HepG2 (cell line): ENCODE measurements around the gene GMEB2. TPM values are rescaled to one million over a fixed set of nuclear protein-coding genes. Genes with fewer than 3 reads are reported as not detected.
A peak's percentile ranks its signal among the peaks of the same experiment; 100 is the strongest.

Experiments used
- BORCS8-MEF2B ChIP-seq: sonication (generic); formaldehyde crosslinking; IDR thresholded peaks from 2 replicates; pipeline ENCODE4 v1.8.0; 2022; ENCODE audit warnings: mild to moderate bottlenecking, missing genetic modification reagents
- DR1 ChIP-seq: sonication (generic); formaldehyde crosslinking; IDR thresholded peaks from 2 replicates; pipeline ENCODE4 v1.8.0; 2021; ENCODE audit warnings: mild to moderate bottlenecking, missing genetic modification reagents, inconsistent platforms
- SMAD3 ChIP-seq: sonication (generic); formaldehyde crosslinking; IDR thresholded peaks from 2 replicates; pipeline ENCODE4 v1.4.0; 2020; ENCODE audit warnings: missing genetic modification reagents
- SP140L ChIP-seq: sonication (generic); formaldehyde crosslinking; IDR thresholded peaks from 2 replicates; pipeline ENCODE4 v1.4.0; 2020; ENCODE audit warnings: missing genetic modification reagents, borderline replicate concordance
- SP4 ChIP-seq: sonication (generic); formaldehyde crosslinking; IDR thresholded peaks from 2 replicates; pipeline ENCODE4 v1.8.1; 2023; ENCODE audit warnings: mild to moderate bottlenecking, missing genetic modification reagents
- XRCC5 ChIP-seq: fragments of 200-400 bp; formaldehyde crosslinking; optimal IDR thresholded peaks from 2 replicates; pipeline ENCODE3; 2017; ENCODE audit warnings: mild to moderate bottlenecking, low read length
- ZBTB8A ChIP-seq: sonication (generic); formaldehyde crosslinking; IDR thresholded peaks from 2 replicates; pipeline ENCODE4 v1.4.0; 2020; ENCODE audit warnings: mild to moderate bottlenecking, low read depth, missing genetic modification reagents, borderline replicate concordance
- ZFP62 ChIP-seq: sonication (generic); formaldehyde crosslinking; IDR thresholded peaks from 2 replicates; pipeline ENCODE4 v1.4.0; 2020; ENCODE audit warnings: missing genetic modification reagents
- ZNF253 ChIP-seq: sonication (generic); formaldehyde crosslinking; IDR thresholded peaks from 2 replicates; pipeline ENCODE4 v1.8.0; 2022; ENCODE audit warnings: mild to moderate bottlenecking, missing genetic modification reagents, borderline replicate concordance
- ZNF30 ChIP-seq: sonication (generic); formaldehyde crosslinking; IDR thresholded peaks from 2 replicates; pipeline ENCODE4 v1.5.0; 2020; ENCODE audit warnings: mild to moderate bottlenecking, missing genetic modification reagents
- ZNF430 ChIP-seq: sonication (generic); formaldehyde crosslinking; IDR thresholded peaks from 2 replicates; pipeline ENCODE4 v1.9.0; 2021; ENCODE audit warnings: mild to moderate bottlenecking, missing genetic modification reagents
- ZNF878 ChIP-seq: sonication (generic); formaldehyde crosslinking; IDR thresholded peaks from 2 replicates; pipeline ENCODE4 v1.8.1; 2023; ENCODE audit warnings: mild to moderate bottlenecking, missing genetic modification reagents, moderate library complexity
- polyA plus RNA-seq, 8 experiments: library from polyadenylated mRNA; depleted of rRNA in 3 of 8; stranded (reverse) in 7 of 8; unstranded in 1 of 8; fragments of >200 nt; fragmentation: Illumina TruSeq in 4 of 8; extraction: Trizol in 4 of 8; gene quantifications; 2 replicates each; pipeline versions ENCODE4 v1.2.1 to v1.2.3, GENCODE V29; 2011 to 2016; ENCODE audit warnings: low read depth in 4 of 8, missing spikeins in 1 of 8, mixed read lengths in 1 of 8; ENCODE audit not compliant: insufficient read depth in 1 of 8
- total RNA-seq, 5 experiments: library from RNA; depleted of rRNA; stranded (reverse); fragments of >200 nt; fragmentation: Illumina TruSeq; extraction: Trizol; gene quantifications; 2 replicates each; pipeline ENCODE4 v1.2.3, GENCODE V29; 2016; ENCODE audit warnings: low read depth in 1 of 5
- TF ChIP-seq, protein P1 (sequence below): sonication (generic); formaldehyde crosslinking; IDR thresholded peaks from 2 replicates; pipeline ENCODE4 v1.5.0; 2020; ENCODE audit warnings: missing genetic modification reagents
- TF ChIP-seq, protein P2 (sequence below): sonication (generic); formaldehyde crosslinking; IDR thresholded peaks from 2 replicates; pipeline ENCODE4 v1.8.0; 2022; ENCODE audit warnings: mild to moderate bottlenecking, missing genetic modification reagents; ENCODE audit not compliant: insufficient replicate concordance
- TF ChIP-seq, protein P3 (sequence below): IDR thresholded peaks from 2 replicates; pipeline ENCODE4 v1.6.1; 2016; ENCODE audit warnings: mild to moderate bottlenecking
- TF ChIP-seq, protein P4 (sequence below): sonication (generic); formaldehyde crosslinking; IDR thresholded peaks from 2 replicates; pipeline ENCODE4 v1.8.1; 2023; ENCODE audit warnings: mild to moderate bottlenecking, missing genetic modification reagents
- TF ChIP-seq, protein P5 (sequence below): sonication (generic); formaldehyde crosslinking; IDR thresholded peaks from 2 replicates; pipeline ENCODE4 v1.4.0; 2020; ENCODE audit warnings: missing genetic modification reagents
- TF ChIP-seq, protein P6 (sequence below): sonication (generic); formaldehyde crosslinking; IDR thresholded peaks from 2 replicates; pipeline ENCODE4 v1.5.0; 2020; ENCODE audit warnings: mild to moderate bottlenecking, missing genetic modification reagents

Gene GMEB2
- total and polyA plus RNA-seq, 2 of the 13 experiments (the other 11 are each of a cell fraction or from before 2014, with no cell fraction given), result 10.6 to 12.4 TPM

DNA sequence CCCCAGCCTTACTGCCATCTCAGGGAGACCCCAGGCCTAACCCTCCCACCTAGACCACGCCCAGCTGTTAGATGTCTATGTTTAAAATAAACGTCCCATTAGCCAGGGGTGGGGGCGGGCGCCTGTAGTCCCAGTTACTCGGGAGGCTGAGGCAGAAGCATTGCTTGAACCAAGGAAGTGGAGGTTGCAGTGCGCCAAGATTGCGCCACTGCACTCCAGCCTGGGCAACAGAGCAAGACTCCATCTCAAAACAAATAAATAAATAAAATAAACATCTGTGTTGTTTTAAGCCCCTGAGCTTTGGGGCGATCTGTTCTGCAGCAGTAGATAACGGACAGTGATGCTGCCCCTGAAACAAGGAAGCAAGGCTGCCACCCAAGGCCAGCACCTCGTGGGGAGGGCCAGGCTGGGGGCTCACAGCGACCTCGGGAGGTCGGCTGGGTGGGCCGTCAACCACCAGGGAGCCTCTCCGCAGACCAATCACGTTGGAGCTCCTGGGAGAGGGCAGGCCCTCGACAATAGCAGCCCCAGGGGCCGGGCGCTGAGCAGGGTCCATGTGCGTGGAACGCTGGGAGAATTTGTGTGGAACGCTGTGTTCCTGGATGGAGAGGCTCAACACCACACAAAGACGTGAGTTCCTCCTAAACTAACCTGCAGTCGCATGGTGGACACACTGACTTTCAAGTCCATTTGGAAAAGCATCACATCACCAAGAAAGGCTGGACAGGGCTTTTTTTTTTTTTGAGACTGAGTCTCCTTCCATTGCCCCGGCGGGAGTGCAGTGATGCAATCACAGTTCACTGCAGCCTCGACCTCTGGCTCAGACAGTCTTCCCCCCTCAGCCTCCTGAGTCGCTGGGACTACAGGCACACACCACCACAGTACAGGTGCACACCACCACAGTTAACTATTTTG is 51.8 kb downstream of the GMEB2 start (continued):
- TF ChIP-seq ZNF878 (CRISPR knock-in tag), result no peak
- no peak for TF ChIP-seq BORCS8-MEF2B (CRISPR knock-in tag)
- peak; percentile 18 for TF ChIP-seq XRCC5
- TF ChIP-seq, protein P1, sequence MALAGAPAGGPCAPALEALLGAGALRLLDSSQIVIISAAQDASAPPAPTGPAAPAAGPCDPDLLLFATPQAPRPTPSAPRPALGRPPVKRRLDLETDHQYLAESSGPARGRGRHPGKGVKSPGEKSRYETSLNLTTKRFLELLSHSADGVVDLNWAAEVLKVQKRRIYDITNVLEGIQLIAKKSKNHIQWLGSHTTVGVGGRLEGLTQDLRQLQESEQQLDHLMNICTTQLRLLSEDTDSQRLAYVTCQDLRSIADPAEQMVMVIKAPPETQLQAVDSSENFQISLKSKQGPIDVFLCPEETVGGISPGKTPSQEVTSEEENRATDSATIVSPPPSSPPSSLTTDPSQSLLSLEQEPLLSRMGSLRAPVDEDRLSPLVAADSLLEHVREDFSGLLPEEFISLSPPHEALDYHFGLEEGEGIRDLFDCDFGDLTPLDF (CRISPR knock-in tag), result no peak
- TF ChIP-seq ZBTB8A (CRISPR knock-in tag), result no peak
- TF ChIP-seq SP4 (CRISPR knock-in tag), result 0 out of 2 replicates have a peak, but pooled peaks have one; percentile 39
- TF ChIP-seq ZNF253, result peak; percentile 8; the same call in 1 of the 2 replicates
- no peak for TF ChIP-seq SMAD3
- TF ChIP-seq SP140L (CRISPR knock-in tag), result no peak
- TF ChIP-seq, protein P2, sequence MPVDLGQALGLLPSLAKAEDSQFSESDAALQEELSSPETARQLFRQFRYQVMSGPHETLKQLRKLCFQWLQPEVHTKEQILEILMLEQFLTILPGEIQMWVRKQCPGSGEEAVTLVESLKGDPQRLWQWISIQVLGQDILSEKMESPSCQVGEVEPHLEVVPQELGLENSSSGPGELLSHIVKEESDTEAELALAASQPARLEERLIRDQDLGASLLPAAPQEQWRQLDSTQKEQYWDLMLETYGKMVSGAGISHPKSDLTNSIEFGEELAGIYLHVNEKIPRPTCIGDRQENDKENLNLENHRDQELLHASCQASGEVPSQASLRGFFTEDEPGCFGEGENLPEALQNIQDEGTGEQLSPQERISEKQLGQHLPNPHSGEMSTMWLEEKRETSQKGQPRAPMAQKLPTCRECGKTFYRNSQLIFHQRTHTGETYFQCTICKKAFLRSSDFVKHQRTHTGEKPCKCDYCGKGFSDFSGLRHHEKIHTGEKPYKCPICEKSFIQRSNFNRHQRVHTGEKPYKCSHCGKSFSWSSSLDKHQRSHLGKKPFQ (CRISPR knock-in tag), result no peak
- TF ChIP-seq, protein P3, sequence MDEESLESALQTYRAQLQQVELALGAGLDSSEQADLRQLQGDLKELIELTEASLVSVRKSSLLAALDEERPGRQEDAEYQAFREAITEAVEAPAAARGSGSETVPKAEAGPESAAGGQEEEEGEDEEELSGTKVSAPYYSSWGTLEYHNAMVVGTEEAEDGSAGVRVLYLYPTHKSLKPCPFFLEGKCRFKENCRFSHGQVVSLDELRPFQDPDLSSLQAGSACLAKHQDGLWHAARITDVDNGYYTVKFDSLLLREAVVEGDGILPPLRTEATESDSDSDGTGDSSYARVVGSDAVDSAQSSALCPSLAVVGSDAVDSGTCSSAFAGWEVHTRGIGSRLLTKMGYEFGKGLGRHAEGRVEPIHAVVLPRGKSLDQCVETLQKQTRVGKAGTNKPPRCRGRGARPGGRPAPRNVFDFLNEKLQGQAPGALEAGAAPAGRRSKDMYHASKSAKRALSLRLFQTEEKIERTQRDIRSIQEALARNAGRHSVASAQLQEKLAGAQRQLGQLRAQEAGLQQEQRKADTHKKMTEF (CRISPR knock-in tag), result peak; percentile 53
- TF ChIP-seq ZNF30 (CRISPR knock-in tag), result 0 out of 2 replicates have a peak, but pooled peaks have one; percentile 19
- TF ChIP-seq, protein P4, sequence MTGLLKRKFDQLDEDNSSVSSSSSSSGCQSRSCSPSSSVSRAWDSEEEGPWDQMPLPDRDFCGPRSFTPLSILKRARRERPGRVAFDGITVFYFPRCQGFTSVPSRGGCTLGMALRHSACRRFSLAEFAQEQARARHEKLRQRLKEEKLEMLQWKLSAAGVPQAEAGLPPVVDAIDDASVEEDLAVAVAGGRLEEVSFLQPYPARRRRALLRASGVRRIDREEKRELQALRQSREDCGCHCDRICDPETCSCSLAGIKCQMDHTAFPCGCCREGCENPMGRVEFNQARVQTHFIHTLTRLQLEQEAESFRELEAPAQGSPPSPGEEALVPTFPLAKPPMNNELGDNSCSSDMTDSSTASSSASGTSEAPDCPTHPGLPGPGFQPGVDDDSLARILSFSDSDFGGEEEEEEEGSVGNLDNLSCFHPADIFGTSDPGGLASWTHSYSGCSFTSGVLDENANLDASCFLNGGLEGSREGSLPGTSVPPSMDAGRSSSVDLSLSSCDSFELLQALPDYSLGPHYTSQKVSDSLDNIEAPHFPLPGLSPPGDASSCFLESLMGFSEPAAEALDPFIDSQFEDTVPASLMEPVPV (CRISPR knock-in tag), result peak; percentile 30; the same call in 1 of the 2 replicates
- TF ChIP-seq, protein P5, sequence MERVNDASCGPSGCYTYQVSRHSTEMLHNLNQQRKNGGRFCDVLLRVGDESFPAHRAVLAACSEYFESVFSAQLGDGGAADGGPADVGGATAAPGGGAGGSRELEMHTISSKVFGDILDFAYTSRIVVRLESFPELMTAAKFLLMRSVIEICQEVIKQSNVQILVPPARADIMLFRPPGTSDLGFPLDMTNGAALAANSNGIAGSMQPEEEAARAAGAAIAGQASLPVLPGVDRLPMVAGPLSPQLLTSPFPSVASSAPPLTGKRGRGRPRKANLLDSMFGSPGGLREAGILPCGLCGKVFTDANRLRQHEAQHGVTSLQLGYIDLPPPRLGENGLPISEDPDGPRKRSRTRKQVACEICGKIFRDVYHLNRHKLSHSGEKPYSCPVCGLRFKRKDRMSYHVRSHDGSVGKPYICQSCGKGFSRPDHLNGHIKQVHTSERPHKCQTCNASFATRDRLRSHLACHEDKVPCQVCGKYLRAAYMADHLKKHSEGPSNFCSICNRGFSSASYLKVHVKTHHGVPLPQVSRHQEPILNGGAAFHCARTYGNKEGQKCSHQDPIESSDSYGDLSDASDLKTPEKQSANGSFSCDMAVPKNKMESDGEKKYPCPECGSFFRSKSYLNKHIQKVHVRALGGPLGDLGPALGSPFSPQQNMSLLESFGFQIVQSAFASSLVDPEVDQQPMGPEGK (CRISPR knock-in tag), result peak; percentile 94
- no peak for TF ChIP-seq ZNF430 (CRISPR knock-in tag)
- TF ChIP-seq, protein P6, sequence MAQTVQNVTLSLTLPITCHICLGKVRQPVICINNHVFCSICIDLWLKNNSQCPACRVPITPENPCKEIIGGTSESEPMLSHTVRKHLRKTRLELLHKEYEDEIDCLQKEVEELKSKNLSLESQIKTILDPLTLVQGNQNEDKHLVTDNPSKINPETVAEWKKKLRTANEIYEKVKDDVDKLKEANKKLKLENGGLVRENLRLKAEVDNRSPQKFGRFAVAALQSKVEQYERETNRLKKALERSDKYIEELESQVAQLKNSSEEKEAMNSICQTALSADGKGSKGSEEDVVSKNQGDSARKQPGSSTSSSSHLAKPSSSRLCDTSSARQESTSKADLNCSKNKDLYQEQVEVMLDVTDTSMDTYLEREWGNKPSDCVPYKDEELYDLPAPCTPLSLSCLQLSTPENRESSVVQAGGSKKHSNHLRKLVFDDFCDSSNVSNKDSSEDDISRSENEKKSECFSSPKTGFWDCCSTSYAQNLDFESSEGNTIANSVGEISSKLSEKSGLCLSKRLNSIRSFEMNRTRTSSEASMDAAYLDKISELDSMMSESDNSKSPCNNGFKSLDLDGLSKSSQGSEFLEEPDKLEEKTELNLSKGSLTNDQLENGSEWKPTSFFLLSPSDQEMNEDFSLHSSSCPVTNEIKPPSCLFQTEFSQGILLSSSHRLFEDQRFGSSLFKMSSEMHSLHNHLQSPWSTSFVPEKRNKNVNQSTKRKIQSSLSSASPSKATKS, result no peak
- no peak for TF ChIP-seq ZFP62
- TF ChIP-seq DR1 (CRISPR knock-in tag), result no peak
